Activated CD8-positive, alpha-beta memory T cell treated with anti-CD3 and anti-CD28 coated beads for 4 hours (primary cell): ENCODE data around the gene ZNRF3.
"Not testable (repeated sequence)": the region's sequence is repeated elsewhere in the genome, so short reads cannot be mapped to it uniquely, and the experiment has no call there.

Experiments
- DNase-seq, 2 donors: peaks; one replicate each; pipeline ENCODE4 v3.0.0-alpha.2; 2020; ENCODE audit warnings: low read depth in 2 of 2

ZNRF3 gene

GRCh38 chr22:28882878-28883656 is at the start of gene ZNRF3:
Gene ZNRF3 (plus strand): TSS chr22:28883572. CDS start chr22:28883767, 195 bp downstream.
- peak; percentile 81 to 85 for DNase-seq

GRCh38 chr22:28835630-28836189 is 47.7 kb upstream of the ZNRF3 start:
- no peak for DNase-seq

- no peak for DNase-seq
Measured at GRCh38 chr22:28837640-28838039, 45.7 kb upstream of the ZNRF3 start.

GRCh38 chr22:28838971-28839370 is 44.4 kb upstream of the ZNRF3 start:
- DNase-seq: no peak

- DNase-seq: no peak
Measured at GRCh38 chr22:28841111-28841510, 42.3 kb upstream of the ZNRF3 start.

- DNase-seq: no peak
Measured at GRCh38 chr22:28843633-28844032, 39.7 kb upstream of the ZNRF3 start.

- not testable (repeated sequence) for DNase-seq
Measured at GRCh38 chr22:28844277-28844676, 39.1 kb upstream of the ZNRF3 start.

- no peak for DNase-seq
Measured at GRCh38 chr22:28846994-28847393, 36.4 kb upstream of the ZNRF3 start.

- DNase-seq: peak in 1 of 2 donors; percentile 10
Measured at GRCh38 chr22:28855355-28856094, 27.8 kb upstream of the ZNRF3 start.

GRCh38 chr22:28856095-28856455 is 27.3 kb upstream of the ZNRF3 start:
- DNase-seq: no peak

- no peak for DNase-seq
Measured at GRCh38 chr22:28857288-28857687, 26.1 kb upstream of the ZNRF3 start.

- no peak for DNase-seq
Measured at GRCh38 chr22:28864878-28865596, 18.3 kb upstream of the ZNRF3 start.

GRCh38 chr22:28867191-28867590 is 16.2 kb upstream of the ZNRF3 start:
- no peak for DNase-seq

GRCh38 chr22:28868389-28868788 is 15.0 kb upstream of the ZNRF3 start:
- DNase-seq: not testable (repeated sequence)

- DNase-seq: no peak
Measured at GRCh38 chr22:28869736-28870135, 13.6 kb upstream of the ZNRF3 start.

GRCh38 chr22:28873183-28873963 is 10.0 kb upstream of the ZNRF3 start:
- DNase-seq: no peak

GRCh38 chr22:28874061-28874460 is 9.3 kb upstream of the ZNRF3 start:
- DNase-seq: no peak

- no peak for DNase-seq
Measured at GRCh38 chr22:28874811-28875320, 8.5 kb upstream of the ZNRF3 start.

- DNase-seq: no peak
Measured at GRCh38 chr22:28882545-28882877, 861 bp upstream of the ZNRF3 start.

GRCh38 chr22:28883657-28883916 is 215 bp downstream of the ZNRF3 start:
- DNase-seq: no peak

- DNase-seq: no peak
Measured at GRCh38 chr22:28883917-28884746, 760 bp downstream of the ZNRF3 start.
